ENCODE results near the gene NPHP4. TPM values are rescaled to one million over a fixed set of nuclear protein-coding genes. Genes with fewer than 3 reads are reported as not detected.

The NPHP4 gene
- total and polyA plus RNA-seq, 10 of the 15 experiments (the other 5 are each of a cell fraction or from before 2014, with no cell fraction given) = 0.16 to 10.5 (median 3.1) TPM

DNA sequence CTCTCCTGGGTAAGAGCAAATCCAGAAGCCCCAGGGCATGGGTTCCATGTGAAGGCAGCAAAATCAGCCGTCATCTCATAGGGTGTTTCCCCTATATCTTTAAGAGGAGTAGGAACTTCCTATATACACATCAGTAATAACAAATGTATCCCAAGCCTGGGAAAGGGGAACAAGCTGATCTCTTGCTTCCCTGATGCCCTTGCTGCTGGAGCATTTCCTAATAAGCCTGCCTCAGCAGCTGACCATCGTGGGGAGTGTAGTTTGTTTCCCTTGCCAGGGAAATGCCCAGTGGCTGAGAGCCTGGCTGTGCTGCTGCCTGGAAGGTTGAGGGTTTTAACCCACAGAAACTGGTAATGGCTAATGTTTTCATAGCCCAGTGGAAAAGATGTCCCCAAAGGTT lies 177.0 kb downstream of the NPHP4 start:
- H3K4me1 ChIP-seq (ENCODE audit: control insufficient read depth, insufficient read depth, low read length) = no peaks in the 10 kb centered on the region
- CTCF ChIA-PET = no interaction called here
- POLR2A ChIA-PET = interaction anchor here (0.7 kb wide), 1 partner anchor 112 kb away, joined by 5 read pairs; no protein-coding TSS in a partner anchor
- no peak for FAIRE-seq
- RAD21 ChIA-PET (ENCODE audit: unreplicated experiment) = no interaction called here
- no peaks in the 10 kb centered on the region for H3K36me3 ChIP-seq (ENCODE audit: control insufficient read depth in 2 of 2, insufficient read depth in 2 of 2, low read length in 1 of 2)
- no peaks in the 10 kb centered on the region for H3K9me3 ChIP-seq (replicated peaks; ENCODE audit: control insufficient read depth, insufficient read depth, low read length)
- no peak for ATAC-seq
- no peak overlapping the region for H3K9ac ChIP-seq (ENCODE audit: control insufficient read depth, insufficient read depth, low read length)
- no peak overlapping the region for H2AFZ ChIP-seq (ENCODE audit: control insufficient read depth, low read depth, low read length)
- no peaks in the 10 kb centered on the region for H3K79me2 ChIP-seq (ENCODE audit: control insufficient read depth, insufficient read depth, low read length)
- in situ Hi-C loops (cut with MboI) = no loop called here
- H3K27ac ChIP-seq (ENCODE audit: control insufficient read depth, insufficient read depth) = no peak overlapping the region
- 0% methylated on average over 2 of the region's 2 CpGs for WGBS (ENCODE audit: insufficient coverage, insufficient replicate concordance, low lambda C conversion rate, missing lambda C conversion rate)
- no peaks in the 10 kb centered on the region for H3K27me3 ChIP-seq (replicated peaks in 1 of 2; ENCODE audit: control insufficient read depth in 2 of 2, insufficient read depth in 2 of 2, low read length in 1 of 2)
- H3K4me2 ChIP-seq (ENCODE audit: control insufficient read depth, insufficient read depth) = no peak overlapping the region
- H4K20me1 ChIP-seq (ENCODE audit: control insufficient read depth, insufficient read depth) = no peaks in the 10 kb centered on the region
- TF ChIP-seq ASH2L (IDR thresholded peaks at IDR 0.05; ENCODE audit: borderline replicate concordance, low read depth) (no peak), NBN (IDR thresholded peaks at IDR 0.05) (no peak), ATF7 (IDR thresholded peaks at IDR 0.05; ENCODE audit: low read depth) (no peak), ZNF274 (IDR thresholded peaks at IDR 0.05; ENCODE audit: insufficient read depth, insufficient read length) (no peak), ZNF24 (IDR thresholded peaks at IDR 0.05) (no peak), TARDBP (IDR thresholded peaks at IDR 0.05; ENCODE audit: borderline replicate concordance) (no peak), SRF (IDR thresholded peaks at IDR 0.05; ENCODE audit: low read depth in 2 of 2, low read length in 2 of 2) (no peak), NR2C1 (IDR thresholded peaks at IDR 0.05) (no peak), KAT2A (conservative IDR thresholded peaks at IDR 0.05; ENCODE audit: control insufficient read depth, low read depth, low read length) (no peak), PAX5 (IDR thresholded peaks at IDR 0.05; ENCODE audit: borderline replicate concordance, low read depth, low read length) (no peak), EP300 (IDR thresholded peaks at IDR 0.05; ENCODE audit: borderline replicate concordance in 1 of 2, control insufficient read depth in 1 of 2, low read depth in 2 of 2, low read length in 2 of 2) (no peak), SREBF2 (IDR thresholded peaks at IDR 0.05; ENCODE audit: low read length) (no peak), NFYB (IDR thresholded peaks at IDR 0.05; ENCODE audit: insufficient read depth, low read depth, low read length) (no peak), EED (IDR thresholded peaks at IDR 0.05; ENCODE audit: low read depth) (no peak), MEF2B (IDR thresholded peaks at IDR 0.05; ENCODE audit: partially characterized antibody, poor library complexity, severe bottlenecking) (no peak), RUNX3 (IDR thresholded peaks at IDR 0.05; ENCODE audit: low read length) (no peak), RAD51 (IDR thresholded peaks at IDR 0.05) (no peak)
- TF ChIP-seq, protein P1, sequence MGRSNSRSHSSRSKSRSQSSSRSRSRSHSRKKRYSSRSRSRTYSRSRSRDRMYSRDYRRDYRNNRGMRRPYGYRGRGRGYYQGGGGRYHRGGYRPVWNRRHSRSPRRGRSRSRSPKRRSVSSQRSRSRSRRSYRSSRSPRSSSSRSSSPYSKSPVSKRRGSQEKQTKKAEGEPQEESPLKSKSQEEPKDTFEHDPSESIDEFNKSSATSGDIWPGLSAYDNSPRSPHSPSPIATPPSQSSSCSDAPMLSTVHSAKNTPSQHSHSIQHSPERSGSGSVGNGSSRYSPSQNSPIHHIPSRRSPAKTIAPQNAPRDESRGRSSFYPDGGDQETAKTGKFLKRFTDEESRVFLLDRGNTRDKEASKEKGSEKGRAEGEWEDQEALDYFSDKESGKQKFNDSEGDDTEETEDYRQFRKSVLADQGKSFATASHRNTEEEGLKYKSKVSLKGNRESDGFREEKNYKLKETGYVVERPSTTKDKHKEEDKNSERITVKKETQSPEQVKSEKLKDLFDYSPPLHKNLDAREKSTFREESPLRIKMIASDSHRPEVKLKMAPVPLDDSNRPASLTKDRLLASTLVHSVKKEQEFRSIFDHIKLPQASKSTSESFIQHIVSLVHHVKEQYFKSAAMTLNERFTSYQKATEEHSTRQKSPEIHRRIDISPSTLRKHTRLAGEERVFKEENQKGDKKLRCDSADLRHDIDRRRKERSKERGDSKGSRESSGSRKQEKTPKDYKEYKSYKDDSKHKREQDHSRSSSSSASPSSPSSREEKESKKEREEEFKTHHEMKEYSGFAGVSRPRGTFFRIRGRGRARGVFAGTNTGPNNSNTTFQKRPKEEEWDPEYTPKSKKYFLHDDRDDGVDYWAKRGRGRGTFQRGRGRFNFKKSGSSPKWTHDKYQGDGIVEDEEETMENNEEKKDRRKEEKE (IDR thresholded peaks at IDR 0.05) = no peak
- TF ChIP-seq, protein P2, sequence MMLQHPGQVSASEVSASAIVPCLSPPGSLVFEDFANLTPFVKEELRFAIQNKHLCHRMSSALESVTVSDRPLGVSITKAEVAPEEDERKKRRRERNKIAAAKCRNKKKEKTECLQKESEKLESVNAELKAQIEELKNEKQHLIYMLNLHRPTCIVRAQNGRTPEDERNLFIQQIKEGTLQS (IDR thresholded peaks at IDR 0.05; ENCODE audit: borderline replicate concordance, extremely low read depth, low read depth, low read length) = no peak
- TF ChIP-seq, protein P3, sequence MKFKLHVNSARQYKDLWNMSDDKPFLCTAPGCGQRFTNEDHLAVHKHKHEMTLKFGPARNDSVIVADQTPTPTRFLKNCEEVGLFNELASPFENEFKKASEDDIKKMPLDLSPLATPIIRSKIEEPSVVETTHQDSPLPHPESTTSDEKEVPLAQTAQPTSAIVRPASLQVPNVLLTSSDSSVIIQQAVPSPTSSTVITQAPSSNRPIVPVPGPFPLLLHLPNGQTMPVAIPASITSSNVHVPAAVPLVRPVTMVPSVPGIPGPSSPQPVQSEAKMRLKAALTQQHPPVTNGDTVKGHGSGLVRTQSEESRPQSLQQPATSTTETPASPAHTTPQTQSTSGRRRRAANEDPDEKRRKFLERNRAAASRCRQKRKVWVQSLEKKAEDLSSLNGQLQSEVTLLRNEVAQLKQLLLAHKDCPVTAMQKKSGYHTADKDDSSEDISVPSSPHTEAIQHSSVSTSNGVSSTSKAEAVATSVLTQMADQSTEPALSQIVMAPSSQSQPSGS (IDR thresholded peaks at IDR 0.05; ENCODE audit: low read length) = no peak
- BruUV-seq (replicated peaks) = no TSS peak
- no peak overlapping the region for H3K4me3 ChIP-seq
- SMC1A ChIA-PET (ENCODE audit: uncharacterized antibody, unreplicated experiment) = no interaction called here
- intact Hi-C loops (cut with micrococcal nuclease; ENCODE audit: unreplicated experiment) = no loop called here
- DNase-seq (ENCODE audit: low read depth, low spot score) = no peak

Data from GM12878 (cell line).